Measurements from ENCODE around the gene YLPM1.

Gene YLPM1

DNA sequence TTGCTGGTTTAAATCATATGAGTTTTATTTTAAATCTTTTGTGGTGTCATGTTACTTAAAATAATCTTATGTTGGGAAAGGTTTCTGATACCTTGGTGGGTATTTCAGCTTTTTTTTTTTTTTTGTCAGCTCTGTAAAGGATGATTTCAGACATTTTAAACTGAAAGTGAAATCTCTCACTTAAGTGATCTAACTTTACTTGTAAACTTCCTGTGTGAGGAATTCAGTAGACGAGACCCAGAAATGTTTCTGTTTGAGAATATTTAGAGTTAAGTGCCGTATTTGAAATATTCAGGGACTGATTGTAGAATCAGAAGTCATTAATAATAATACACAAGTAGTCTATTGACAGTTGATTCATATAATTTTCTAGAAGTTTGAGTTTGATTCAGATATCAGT lies 75.0 kb downstream of the YLPM1 start:
- no peak overlapping the region for H3K4me3 ChIP-seq (ENCODE audit: low read length)
- TF ChIP-seq, protein P1, sequence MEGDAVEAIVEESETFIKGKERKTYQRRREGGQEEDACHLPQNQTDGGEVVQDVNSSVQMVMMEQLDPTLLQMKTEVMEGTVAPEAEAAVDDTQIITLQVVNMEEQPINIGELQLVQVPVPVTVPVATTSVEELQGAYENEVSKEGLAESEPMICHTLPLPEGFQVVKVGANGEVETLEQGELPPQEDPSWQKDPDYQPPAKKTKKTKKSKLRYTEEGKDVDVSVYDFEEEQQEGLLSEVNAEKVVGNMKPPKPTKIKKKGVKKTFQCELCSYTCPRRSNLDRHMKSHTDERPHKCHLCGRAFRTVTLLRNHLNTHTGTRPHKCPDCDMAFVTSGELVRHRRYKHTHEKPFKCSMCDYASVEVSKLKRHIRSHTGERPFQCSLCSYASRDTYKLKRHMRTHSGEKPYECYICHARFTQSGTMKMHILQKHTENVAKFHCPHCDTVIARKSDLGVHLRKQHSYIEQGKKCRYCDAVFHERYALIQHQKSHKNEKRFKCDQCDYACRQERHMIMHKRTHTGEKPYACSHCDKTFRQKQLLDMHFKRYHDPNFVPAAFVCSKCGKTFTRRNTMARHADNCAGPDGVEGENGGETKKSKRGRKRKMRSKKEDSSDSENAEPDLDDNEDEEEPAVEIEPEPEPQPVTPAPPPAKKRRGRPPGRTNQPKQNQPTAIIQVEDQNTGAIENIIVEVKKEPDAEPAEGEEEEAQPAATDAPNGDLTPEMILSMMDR (IDR thresholded peaks at IDR 0.05; ENCODE audit: insufficient read depth, low read depth, low read length, missing control alignments), result no peak

DNA sequence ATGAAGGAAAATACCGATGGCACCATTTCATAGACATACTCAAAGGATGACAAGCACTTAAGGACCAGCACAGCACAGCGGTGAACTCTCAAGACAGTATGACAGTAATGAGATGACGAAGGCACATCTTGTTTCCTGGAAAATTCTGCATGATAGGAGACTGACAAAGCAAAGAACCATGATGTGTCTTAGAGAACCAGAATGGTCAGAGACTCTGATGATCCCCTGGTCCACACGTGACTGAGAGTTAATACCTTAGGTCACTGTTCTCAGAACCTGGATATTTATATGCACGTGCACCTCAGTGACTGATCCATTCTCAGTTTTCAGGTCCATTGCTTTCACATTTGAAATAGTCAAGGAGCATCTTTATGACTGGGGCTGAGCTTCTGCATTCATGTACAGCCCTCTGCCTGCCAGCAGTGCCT lies 77.5 kb downstream of the YLPM1 start:
- TF ChIP-seq, protein P1 (IDR thresholded peaks at IDR 0.05; ENCODE audit: insufficient read depth, low read depth, low read length, missing control alignments), result no peak
- no peak overlapping the region for H3K4me3 ChIP-seq (ENCODE audit: low read length)
- no peak for DNase-seq (ENCODE audit: low read depth)

More for the DNA sequence above, 75.0 kb downstream of the YLPM1 start:
- no peak for DNase-seq (ENCODE audit: low read depth)

DNA sequence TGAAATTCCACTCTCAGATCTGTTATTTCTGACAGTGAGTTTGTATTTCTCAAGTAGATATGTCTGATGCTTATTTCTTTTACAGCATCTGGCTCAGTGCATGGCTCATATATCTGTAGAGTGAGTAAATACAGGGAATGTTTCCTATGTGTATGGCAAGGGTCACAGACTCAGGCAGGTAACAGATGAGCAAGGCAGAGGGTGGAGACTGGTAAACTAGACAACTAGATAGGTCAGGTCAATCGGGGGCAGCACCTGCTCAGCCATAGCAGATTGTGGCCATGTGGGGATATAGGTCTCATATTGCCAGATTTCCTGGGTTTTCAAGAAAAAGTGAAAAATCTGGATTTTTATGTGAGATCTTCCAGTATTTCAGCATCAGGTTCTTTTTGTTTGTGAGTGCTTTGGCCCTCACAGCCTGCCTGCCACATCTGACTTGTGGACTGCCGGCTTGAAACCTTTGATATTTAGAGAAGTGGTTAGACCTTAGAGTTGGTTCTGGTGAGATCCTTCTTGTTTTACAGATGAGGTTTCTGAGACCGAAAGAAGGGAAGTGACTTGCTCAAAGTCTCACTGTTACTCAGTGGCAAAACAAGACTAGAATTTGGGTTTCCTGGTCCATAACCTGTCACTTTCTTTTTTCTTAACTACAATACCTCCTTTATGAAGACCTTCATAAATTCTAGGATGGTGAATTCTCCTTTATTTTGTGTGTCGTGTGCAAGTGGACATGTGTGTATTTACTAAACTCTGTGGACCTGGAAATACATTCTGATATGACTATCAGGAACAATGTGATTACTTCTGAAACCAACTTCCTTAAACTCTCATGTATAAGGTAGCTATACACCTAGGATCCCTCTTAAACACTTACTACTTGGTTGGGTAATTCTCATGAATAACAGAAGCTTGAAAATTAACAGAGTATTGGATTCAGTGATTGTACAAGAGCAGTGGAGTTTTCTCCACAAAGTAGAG lies 78.4 kb downstream of the YLPM1 start:
- H3K4me3 ChIP-seq (ENCODE audit: low read length), result no peak overlapping the region
- TF ChIP-seq, protein P1 (IDR thresholded peaks at IDR 0.05; ENCODE audit: insufficient read depth, low read depth, low read length, missing control alignments), result no peak
- no peak for DNase-seq (ENCODE audit: low read depth)

DNA sequence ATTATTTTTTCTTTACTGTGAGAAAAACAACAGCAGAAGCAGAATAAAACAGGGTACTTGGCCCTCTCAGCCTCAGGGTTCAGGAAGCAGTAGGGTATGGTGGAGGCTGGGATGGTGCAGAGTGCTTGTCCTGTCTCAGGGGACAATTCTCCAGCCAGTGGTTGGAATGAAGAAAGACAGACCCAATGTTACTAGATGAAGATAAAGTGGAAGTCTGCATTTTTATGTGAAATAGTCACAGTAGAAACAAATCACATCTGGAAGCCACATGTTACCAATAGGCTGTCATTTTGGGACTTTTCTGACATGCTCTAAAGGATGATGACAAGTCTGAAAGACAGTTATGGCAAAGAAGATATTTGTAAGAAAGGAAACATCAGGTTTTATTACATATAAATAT lies 80.5 kb downstream of the YLPM1 start:
- DNase-seq (ENCODE audit: low read depth), result no peak
- no peak overlapping the region for H3K4me3 ChIP-seq (ENCODE audit: low read length)
- TF ChIP-seq, protein P1 (IDR thresholded peaks at IDR 0.05; ENCODE audit: insufficient read depth, low read depth, low read length, missing control alignments), result no peak

DNA sequence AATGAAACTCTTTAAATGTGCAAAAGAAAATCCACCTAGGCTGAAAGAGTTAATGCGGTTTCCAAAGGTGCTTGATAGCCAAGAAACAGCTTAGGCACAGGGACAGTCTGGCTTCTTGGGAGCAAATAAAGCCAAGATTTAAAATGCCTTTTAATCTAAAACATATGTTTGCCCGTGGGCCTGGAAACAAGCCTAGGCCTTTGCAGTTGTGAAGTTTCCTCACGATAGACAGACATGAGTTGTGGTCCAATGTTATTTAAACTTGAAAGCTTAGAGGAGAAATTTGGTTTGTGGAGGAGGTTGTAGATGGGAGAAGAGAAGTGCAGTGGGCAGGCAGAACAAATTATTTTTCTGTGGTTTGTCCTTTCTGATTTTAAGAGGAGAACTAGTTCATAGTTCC lies 83.1 kb downstream of the YLPM1 start:
- H3K4me3 ChIP-seq (ENCODE audit: low read length), result no peak overlapping the region
- no peak for DNase-seq (ENCODE audit: low read depth)
- TF ChIP-seq, protein P1 (IDR thresholded peaks at IDR 0.05; ENCODE audit: insufficient read depth, low read depth, low read length, missing control alignments), result no peak

DNA sequence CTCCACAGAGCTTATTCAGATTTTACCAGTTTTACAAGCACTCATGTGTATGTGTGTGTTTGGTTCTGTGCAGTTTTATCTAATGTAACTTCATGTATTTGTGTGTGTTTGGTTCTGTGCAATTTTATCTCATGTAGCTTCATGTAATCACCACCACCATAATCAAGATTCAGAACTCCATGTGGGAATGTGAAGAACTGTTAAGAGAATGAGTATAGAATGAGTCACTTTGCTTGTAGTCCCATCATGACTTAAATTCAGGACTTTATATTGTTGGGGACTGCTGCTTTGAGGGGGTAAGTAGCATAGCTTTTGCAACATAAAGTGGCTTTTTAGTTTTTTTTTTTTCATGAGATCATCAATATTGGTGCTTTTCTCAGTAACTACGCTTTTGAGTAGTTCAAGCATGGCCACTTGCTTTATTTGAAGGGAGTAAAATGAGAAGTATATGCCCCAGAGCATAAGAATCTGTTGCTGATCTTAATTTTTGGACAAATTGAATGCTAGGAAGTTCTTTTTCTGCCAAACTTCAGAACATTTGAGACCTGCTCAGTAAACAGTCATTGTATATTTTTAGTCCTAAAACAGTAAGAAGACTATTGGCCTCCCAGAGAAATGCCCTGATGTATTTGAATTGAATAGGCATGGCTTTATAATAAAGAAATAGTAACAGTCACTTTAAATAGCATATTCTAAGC lies 84.0 kb downstream of the YLPM1 start:
- TF ChIP-seq, protein P1 (IDR thresholded peaks at IDR 0.05; ENCODE audit: insufficient read depth, low read depth, low read length, missing control alignments), result no peak
- peak; percentile 40 for DNase-seq (ENCODE audit: low read depth)
- H3K4me3 ChIP-seq (ENCODE audit: low read length), result no peak overlapping the region

All from epithelial cell of esophagus (primary cell).